GM19324 (cell line): ENCODE data around the gene NSD1.
"Not testable (repeated sequence)": the region's sequence is repeated elsewhere in the genome, so short reads cannot be mapped to it uniquely, and the experiment has no call there.

Experiments used
- ATAC-seq: cut with Tn5 transposase; IDR thresholded peaks from one replicate; pipeline ENCODE4 v1.9.1; 2021; ENCODE audit warnings: mild to moderate bottlenecking, moderate library complexity; ENCODE audit not compliant: unreplicated experiment, low FRiP score

The NSD1 gene

DNA sequence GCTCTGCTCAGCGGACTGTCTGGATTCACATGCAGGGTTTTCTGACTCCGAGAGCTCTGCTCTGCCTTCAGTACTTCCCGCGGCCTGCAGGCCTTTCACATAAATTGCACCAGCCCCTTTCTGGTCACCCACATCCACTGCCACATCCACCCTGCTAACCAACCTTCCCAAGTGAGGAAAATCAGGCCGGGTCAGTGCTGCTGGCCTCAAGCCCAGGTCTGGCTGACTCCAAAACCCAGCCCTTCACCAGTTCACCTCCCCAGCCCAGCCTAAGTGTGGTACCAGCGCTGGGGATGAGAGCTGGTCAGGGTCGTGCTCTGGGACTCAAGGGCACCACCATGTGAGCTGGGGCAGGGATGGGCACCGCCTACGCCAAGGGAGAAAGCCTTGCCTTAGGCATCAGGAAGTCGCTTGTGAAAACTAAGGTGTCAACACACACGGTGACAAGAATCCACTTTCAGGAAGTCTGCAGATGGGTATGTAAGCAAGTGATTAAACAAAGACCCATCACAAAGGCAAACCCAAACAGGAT is 205.6 kb downstream of the NSD1 start:
- no peak for ATAC-seq

DNA sequence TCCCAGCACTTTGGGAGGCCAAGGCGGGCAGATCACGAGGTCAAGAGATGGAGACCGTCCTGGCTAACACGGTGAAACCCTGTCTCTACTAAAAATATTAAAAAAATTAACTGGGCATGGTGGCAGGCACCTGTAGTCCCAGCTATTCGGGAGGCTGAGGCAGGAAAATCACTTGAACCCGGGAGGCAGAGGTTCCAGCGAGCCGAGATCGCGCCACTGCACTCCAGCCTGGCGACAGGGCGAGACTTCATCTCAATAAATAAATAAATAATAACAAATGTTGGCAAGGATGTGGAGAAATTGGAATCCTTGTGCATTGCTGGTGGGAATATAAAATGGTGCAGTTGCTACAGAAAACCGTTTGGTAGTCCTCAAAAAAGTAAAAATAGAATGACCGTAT is 209.4 kb downstream of the NSD1 start:
- ATAC-seq: not testable (repeated sequence)

DNA sequence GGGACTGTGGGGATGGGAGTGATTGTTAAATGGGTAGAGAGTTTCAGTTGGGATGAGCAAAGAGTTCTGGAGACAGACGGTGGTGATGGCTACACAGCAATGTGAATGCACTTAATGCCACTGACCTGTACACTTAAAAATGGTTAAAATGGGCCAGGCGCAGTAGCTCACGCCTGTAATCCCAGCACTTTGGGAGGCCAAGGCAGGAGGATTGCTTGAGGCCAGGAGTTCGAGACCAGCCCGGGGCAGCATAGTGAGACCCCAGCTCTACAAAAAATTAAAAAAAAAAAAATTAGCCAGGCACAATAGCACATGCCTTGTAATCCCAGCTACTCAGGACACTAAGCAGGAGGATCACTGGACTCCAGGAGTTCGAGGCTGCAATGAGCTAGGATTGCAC is 210.2 kb downstream of the NSD1 start:
- no peak for ATAC-seq

DNA sequence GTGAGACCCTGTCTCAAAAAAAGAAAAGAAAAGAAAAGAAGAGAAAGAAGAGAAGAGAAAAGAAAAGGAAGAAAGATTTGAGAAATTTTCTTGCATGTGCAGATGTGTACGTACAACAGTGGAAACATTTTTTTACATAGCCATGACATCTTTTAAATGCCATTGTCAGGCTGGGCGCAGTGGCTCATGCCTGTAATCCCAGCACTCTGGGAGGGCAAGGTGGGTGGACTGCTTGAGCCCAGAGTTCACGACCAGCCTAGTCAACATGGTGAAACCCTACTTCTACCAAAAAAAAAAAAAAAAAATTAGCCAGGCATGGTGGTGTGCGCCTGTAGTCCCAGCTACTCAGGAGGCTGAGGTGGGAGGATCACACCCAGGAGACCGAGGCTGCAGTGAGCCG is 211.3 kb downstream of the NSD1 start:
- ATAC-seq: no peak

DNA sequence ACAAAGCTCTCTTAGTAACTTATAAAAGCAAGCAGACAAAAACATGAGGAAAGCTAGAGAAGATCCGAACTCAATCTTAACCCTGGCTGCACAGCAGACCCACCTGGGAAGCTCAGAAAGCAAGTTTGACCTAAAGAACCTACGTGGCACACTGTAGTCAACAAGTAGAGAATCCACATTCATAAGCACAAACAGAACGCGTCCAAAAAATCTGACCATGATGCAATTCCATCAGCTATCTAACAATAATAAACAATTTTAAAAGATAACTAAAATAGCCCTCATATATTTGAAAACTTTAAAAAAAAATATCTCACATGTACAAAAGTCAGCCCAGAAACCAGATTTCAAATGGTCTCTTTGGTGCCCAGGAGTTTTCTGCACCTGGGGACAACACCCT is 213.2 kb downstream of the NSD1 start:
- no peak for ATAC-seq

DNA sequence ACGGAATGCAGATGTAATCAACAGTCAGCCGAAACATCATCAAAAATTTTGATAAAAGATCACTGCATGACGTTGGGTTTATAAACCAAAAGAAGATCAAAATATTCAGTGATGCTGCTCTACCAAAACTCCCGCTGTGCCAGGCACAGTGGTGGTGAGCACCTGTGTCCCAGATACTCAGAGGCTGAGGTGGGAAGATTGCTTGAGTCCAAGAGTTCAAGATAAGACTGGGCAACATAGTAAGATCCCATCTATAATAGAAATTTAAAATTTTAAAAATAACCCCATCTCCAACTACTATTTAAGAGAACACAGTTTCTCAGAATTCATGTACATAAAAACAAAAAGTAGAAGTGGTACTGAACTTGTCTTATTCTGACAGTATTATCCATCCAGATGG is 214.1 kb downstream of the NSD1 start:
- ATAC-seq: no peak

DNA sequence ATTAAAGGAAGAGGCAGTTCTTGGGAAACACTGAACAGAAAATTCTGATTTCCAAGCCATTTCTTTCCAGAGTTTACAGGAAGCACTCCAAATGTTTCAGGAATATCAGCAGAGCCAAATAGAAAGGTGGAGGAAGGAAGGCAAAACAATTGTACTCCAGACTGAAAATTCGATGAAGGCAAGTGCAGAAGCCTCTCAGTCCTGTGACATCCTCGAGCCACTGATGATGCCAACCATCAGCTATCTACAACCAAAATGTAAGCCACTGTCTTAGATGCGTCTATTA is 215.7 kb downstream of the NSD1 start:
- no peak for ATAC-seq

DNA sequence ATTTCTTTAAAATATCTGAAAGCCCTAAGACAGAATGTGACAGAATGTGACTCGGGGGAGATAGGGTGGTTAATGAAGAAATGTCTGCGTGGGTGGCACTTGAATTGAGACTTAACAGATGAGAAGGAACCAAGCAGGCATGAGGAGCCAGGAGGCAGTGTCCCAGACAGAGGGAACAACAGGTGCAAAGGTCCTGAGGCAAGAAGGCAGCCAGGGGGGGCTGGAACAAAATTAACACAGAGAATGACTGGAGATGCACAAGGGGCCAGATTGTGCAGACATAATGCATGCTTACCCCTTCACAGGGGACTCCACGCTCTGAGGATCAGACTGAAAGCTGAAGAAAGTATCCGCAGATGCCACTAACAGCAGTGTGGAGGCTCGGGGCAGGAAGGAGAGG is 216.2 kb downstream of the NSD1 start:
- ATAC-seq: no peak
